Measurements from ENCODE around the gene MASTL. TPM values are rescaled to one million over a fixed set of nuclear protein-coding genes. Genes with fewer than 3 reads are reported as not detected.

The MASTL gene
- total and polyA plus RNA-seq, 2 experiments from 2014 or later, result 4.8 to 11.1 TPM

DNA sequence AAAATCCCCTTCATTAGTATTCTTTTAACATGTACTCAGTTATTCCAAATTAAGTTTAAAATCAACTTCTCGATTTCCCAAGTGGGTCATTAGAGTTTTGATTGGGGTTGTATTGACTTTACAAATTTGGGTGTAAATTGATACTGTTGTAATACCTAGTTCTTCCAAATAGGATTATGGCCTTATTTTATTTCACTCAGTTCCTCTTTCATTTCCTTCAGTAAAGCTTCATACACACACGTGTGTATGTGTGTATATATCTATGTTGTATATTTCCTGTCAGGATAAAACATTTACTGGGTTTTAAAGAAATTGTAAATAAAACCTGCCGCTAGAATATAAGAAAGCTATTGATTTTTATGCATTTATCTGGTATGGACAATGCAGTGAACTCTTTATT, 16.9 kb upstream of the MASTL start:
- H4K20me1 ChIP-seq (ENCODE audit: insufficient read depth, poor library complexity, severe bottlenecking), result no peaks in the 10 kb centered on the region
- 94% methylated on average over 3 of the region's 3 CpGs for WGBS (ENCODE audit: low lambda C conversion rate, missing lambda C conversion rate)

GRCh38 chr10:27143686-27144085, 11.5 kb upstream of the MASTL start:
- Histone ChIP-seq H2AFZ (no peak overlapping the region), H3K4me2 (no peak overlapping the region), H3K27me3 (no peaks in the 10 kb centered on the region), H3K36me3 (replicated peaks; ENCODE audit: insufficient read depth, low read depth) (no peaks in the 10 kb centered on the region), H3K27ac (no peak overlapping the region), H3K9me2 (replicated peaks; ENCODE audit: insufficient read depth) (no peaks in the 10 kb centered on the region), H4K20me1 (ENCODE audit: insufficient read depth, poor library complexity, severe bottlenecking) (peaks cover 20% of the 10 kb centered on the region), H3K4me3 (no peak overlapping the region), H3K4me1 (ENCODE audit: insufficient read depth) (no peaks in the 10 kb centered on the region), H3K9me3 (ENCODE audit: low read depth) (no peaks in the 10 kb centered on the region), H3K79me2 (peaks cover 57% of the 10 kb centered on the region)
- 92% methylated on average over 1 of the region's 1 CpG for WGBS (ENCODE audit: low lambda C conversion rate, missing lambda C conversion rate)
- DNase-seq (ENCODE audit: low spot score), result no peak
- TF ChIP-seq EZH2phosphoT487 (IDR thresholded peaks at IDR 0.05; ENCODE audit: low read depth, severe bottlenecking, unreplicated experiment), result no peak
- no peak for TF ChIP-seq EZH2 (IDR thresholded peaks at IDR 0.05; ENCODE audit: borderline replicate concordance)
- no peak for TF ChIP-seq CTCF (IDR thresholded peaks at IDR 0.05; ENCODE audit: poor library complexity)

More for the DNA sequence above, 16.9 kb upstream of the MASTL start:
- Histone ChIP-seq H2AFZ (no peak overlapping the region), H3K4me1 (ENCODE audit: insufficient read depth) (no peaks in the 10 kb centered on the region), H3K36me3 (replicated peaks; ENCODE audit: insufficient read depth, low read depth) (no peaks in the 10 kb centered on the region), H3K9me3 (ENCODE audit: low read depth) (no peaks in the 10 kb centered on the region), H3K79me2 (peaks cover 15% of the 10 kb centered on the region), H3K9me2 (replicated peaks; ENCODE audit: insufficient read depth) (no peaks in the 10 kb centered on the region), H3K27ac (no peak overlapping the region), H3K4me2 (no peak overlapping the region), H3K4me3 (no peak overlapping the region), H3K27me3 (no peaks in the 10 kb centered on the region)
- TF ChIP-seq CTCF (IDR thresholded peaks at IDR 0.05; ENCODE audit: poor library complexity), result no peak
- TF ChIP-seq EZH2 (IDR thresholded peaks at IDR 0.05; ENCODE audit: borderline replicate concordance), result no peak
- no peak for DNase-seq (ENCODE audit: low spot score)

DNA sequence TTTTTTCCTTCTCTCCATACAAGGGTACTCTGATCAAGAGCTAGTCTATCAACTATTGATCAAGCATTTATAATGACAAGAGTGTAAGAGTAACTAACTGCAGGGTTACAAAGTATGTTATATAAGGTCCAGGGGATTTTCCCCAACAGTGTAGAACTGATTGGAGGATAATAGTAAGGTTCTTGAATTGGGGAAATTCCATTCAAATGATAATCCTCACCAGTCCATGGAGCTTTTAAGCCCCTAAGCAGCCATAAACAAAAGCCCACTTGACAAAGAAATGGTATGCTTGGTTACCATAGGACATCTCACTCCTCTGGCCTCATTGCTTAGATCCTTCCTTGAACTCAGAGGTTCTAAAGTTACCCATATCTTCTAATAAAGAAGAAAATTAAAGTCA, 9.2 kb upstream of the MASTL start:
- no peaks in the 10 kb centered on the region for H3K9me2 ChIP-seq (replicated peaks; ENCODE audit: insufficient read depth)
- no peak overlapping the region for H3K4me3 ChIP-seq
- H3K9me3 ChIP-seq (ENCODE audit: low read depth), result no peaks in the 10 kb centered on the region
- H3K79me2 ChIP-seq, result peaks cover 72% of the 10 kb centered on the region
- no peaks in the 10 kb centered on the region for H3K27me3 ChIP-seq
- DNase-seq (ENCODE audit: low spot score), result no peak
- peaks cover 42% of the 10 kb centered on the region for H4K20me1 ChIP-seq (ENCODE audit: insufficient read depth, poor library complexity, severe bottlenecking)
- no peaks in the 10 kb centered on the region for H3K36me3 ChIP-seq (replicated peaks; ENCODE audit: insufficient read depth, low read depth)
- H3K27ac ChIP-seq, result no peak overlapping the region
- H3K4me1 ChIP-seq (ENCODE audit: insufficient read depth), result peaks cover 3% of the 10 kb centered on the region
- H2AFZ ChIP-seq, result no peak overlapping the region
- no peak overlapping the region for H3K4me2 ChIP-seq
- TF ChIP-seq CTCF (IDR thresholded peaks at IDR 0.05; ENCODE audit: poor library complexity) (no peak), EZH2phosphoT487 (IDR thresholded peaks at IDR 0.05; ENCODE audit: low read depth, severe bottlenecking, unreplicated experiment) (no peak), EZH2 (IDR thresholded peaks at IDR 0.05; ENCODE audit: borderline replicate concordance) (no peak)

DNA sequence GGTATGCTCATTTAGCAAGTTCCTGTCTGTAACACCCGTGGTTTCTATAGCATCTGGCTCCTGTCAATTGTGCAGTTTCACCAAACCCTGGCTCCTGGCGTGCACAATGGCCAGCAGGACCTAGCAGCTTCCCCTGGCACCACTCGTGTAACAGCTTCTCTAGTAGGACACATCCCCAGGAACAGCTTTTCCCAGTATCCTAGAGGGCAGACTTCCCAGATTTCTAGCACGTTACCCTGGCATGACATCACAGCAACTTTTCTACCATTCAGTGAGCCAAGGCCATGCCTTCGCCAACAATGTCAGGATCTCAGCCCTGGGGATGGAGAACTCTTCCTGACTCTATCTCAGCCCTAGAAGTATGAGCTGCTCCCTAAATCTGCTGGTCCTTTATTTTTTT, 7.5 kb upstream of the MASTL start:
- DNase-seq (ENCODE audit: low spot score), result no peak

More for the DNA sequence above, 7.5 kb upstream of the MASTL start:
- Histone ChIP-seq H3K4me3 (no peak overlapping the region), H3K79me2 (peaks cover 82% of the 10 kb centered on the region), H3K9me2 (replicated peaks; ENCODE audit: insufficient read depth) (no peaks in the 10 kb centered on the region), H3K9me3 (ENCODE audit: low read depth) (no peaks in the 10 kb centered on the region), H3K4me2 (no peak overlapping the region), H3K4me1 (ENCODE audit: insufficient read depth) (peaks cover 13% of the 10 kb centered on the region), H3K36me3 (replicated peaks; ENCODE audit: insufficient read depth, low read depth) (no peaks in the 10 kb centered on the region), H4K20me1 (ENCODE audit: insufficient read depth, poor library complexity, severe bottlenecking) (peaks cover 60% of the 10 kb centered on the region), H3K27me3 (no peaks in the 10 kb centered on the region), H3K27ac (no peak overlapping the region), H2AFZ (no peak overlapping the region)
- no peak for TF ChIP-seq EZH2phosphoT487 (IDR thresholded peaks at IDR 0.05; ENCODE audit: low read depth, severe bottlenecking, unreplicated experiment)
- no peak for TF ChIP-seq EZH2 (IDR thresholded peaks at IDR 0.05; ENCODE audit: borderline replicate concordance)
- TF ChIP-seq CTCF (IDR thresholded peaks at IDR 0.05; ENCODE audit: poor library complexity), result no peak
- 93% methylated on average over 5 of the region's 5 CpGs for WGBS (ENCODE audit: low lambda C conversion rate, missing lambda C conversion rate)
